Activated naive CD8-positive, alpha-beta T cell treated with anti-CD3 and anti-CD28 coated beads, Interleukin-2, amount 50 U/mL, for 24 hours (primary cell): ENCODE data around the gene KCNH3.
A peak's percentile ranks its signal among the peaks of the same experiment; 100 is the strongest.

Experiments used
- ATAC-seq: fragments of 150-1000 bp; cut with Tn5 transposase; one replicate; pipeline ENCODE4 v1.10.0; 2021
- DNase-seq: peaks from one replicate; pipeline ENCODE4 v3.0.0; 2021
- H3K27ac Mint-ChIP-seq: one replicate; pipeline ENCODE4 v1.8.0; 2021; ENCODE audit warnings: mild to moderate bottlenecking, mixed read lengths
- H3K27me3 Mint-ChIP-seq: one replicate; pipeline ENCODE4 v1.8.0; 2021; ENCODE audit warnings: mixed read lengths
- H3K36me3 Mint-ChIP-seq: one replicate; pipeline ENCODE4 v1.8.0; 2021; ENCODE audit warnings: low read depth, mixed read lengths
- H3K4me1 Mint-ChIP-seq: one replicate; pipeline ENCODE4 v1.8.0; 2021; ENCODE audit warnings: mixed read lengths
- H3K4me3 Mint-ChIP-seq: one replicate; pipeline ENCODE4 v1.8.0; 2021; ENCODE audit warnings: mild to moderate bottlenecking, moderate library complexity, mixed read lengths
- H3K9me3 Mint-ChIP-seq: one replicate; pipeline ENCODE4 v1.8.0; 2021; ENCODE audit warnings: mixed read lengths

The KCNH3 gene

DNA sequence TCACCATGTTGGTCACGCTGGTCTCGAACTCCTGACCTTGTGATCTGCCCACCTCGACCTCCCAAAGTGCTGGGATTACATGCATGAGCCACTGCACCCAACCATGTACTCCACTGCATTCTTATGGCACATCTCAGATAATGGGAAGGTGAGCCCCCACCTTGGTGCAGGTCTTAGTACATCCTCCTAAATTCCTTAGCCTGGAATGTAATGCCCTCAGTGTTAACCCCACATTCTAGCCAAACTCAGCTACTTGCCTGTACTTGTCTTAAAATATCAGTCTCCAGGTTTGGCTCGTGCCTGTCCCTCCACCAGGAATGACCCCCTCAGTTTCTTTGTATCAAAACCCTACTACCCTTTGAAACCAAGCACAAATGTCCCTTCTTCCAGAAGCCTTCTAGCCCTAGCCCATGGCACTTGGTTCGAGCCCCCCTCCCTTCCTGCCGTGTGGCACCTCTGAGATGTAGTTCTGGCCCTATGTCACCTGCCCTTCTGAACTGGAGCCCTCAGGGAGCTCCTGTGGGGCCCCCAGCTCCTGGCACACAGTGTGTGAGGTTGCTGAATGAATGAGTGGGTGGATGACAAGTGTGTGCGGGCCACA, 8.4 kb downstream of the KCNH3 start:
- Mint-ChIP-seq H3K4me1 (peaks cover 32% of the 10 kb centered on the region), H3K4me3 (no peak overlapping the region), H3K27ac (no peak overlapping the region), H3K9me3 (no peaks in the 10 kb centered on the region), H3K27me3 (peaks cover 22% of the 10 kb centered on the region), H3K36me3 (no peaks in the 10 kb centered on the region)
- ATAC-seq (peak; percentile 44), DNase-seq (no peak)

DNA sequence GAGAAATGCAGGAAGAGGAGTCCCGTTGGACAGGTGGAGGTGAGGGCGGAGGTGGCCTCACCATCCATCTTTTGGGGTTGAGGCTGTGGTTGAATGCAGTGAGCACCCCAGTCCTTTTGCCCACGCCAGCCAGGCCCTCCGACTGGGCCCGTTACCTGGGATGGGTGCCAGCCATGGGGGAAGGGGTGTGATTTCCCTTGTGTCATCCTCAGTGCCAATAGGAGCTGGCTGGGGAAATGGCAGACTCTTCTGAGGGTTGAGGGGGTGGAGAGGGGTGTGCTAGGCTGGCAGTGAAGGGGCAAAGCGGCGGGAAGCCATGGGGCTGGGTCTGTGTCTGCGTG, 9.6 kb downstream of the KCNH3 start:
- DNase-seq, result no peak
- Mint-ChIP-seq H3K9me3 (no peaks in the 10 kb centered on the region), H3K4me1 (peaks cover 29% of the 10 kb centered on the region), H3K4me3 (peak overlapping the region; percentile 80), H3K27me3 (peaks cover 22% of the 10 kb centered on the region), H3K36me3 (no peaks in the 10 kb centered on the region), H3K27ac (peak overlapping the region; percentile 68)
- ATAC-seq, result no peak

DNA sequence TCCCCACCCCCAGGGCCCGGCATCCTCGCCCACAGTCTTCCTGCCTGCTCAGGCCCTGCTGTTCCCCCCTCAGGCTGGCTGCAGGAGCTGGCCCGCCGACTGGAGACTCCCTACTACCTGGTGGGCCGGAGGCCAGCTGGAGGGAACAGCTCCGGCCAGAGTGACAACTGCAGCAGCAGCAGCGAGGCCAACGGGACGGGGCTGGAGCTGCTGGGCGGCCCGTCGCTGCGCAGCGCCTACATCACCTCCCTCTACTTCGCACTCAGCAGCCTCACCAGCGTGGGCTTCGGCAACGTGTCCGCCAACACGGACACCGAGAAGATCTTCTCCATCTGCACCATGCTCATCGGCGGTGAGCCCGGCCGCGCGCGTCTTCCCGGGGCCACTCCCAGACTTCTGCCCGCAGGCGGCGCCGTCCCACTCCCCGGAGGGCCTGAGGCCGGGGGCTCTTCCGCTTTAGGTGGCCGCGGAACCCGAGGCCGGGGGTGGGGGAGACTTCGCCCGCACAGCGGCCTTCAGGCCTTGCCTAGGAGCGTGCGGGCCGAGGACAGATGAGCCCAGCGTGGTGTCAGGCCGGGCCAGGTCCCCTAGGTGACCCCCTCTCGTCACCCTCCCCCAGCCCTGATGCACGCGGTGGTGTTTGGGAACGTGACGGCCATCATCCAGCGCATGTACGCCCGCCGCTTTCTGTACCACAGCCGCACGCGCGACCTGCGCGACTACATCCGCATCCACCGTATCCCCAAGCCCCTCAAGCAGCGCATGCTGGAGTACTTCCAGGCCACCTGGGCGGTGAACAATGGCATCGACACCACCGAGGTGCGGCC, 10.2 kb downstream of the KCNH3 start:
- peaks cover 27% of the 10 kb centered on the region for H3K4me1 Mint-ChIP-seq
- DNase-seq, result peak; percentile 47
- no peaks in the 10 kb centered on the region for H3K36me3 Mint-ChIP-seq
- H3K4me3 Mint-ChIP-seq, result peak overlapping the region; percentile 80
- peak overlapping the region; percentile 83 for H3K27ac Mint-ChIP-seq
- H3K9me3 Mint-ChIP-seq, result no peaks in the 10 kb centered on the region
- H3K27me3 Mint-ChIP-seq, result peaks cover 19% of the 10 kb centered on the region
- ATAC-seq, result peak; percentile 35

DNA sequence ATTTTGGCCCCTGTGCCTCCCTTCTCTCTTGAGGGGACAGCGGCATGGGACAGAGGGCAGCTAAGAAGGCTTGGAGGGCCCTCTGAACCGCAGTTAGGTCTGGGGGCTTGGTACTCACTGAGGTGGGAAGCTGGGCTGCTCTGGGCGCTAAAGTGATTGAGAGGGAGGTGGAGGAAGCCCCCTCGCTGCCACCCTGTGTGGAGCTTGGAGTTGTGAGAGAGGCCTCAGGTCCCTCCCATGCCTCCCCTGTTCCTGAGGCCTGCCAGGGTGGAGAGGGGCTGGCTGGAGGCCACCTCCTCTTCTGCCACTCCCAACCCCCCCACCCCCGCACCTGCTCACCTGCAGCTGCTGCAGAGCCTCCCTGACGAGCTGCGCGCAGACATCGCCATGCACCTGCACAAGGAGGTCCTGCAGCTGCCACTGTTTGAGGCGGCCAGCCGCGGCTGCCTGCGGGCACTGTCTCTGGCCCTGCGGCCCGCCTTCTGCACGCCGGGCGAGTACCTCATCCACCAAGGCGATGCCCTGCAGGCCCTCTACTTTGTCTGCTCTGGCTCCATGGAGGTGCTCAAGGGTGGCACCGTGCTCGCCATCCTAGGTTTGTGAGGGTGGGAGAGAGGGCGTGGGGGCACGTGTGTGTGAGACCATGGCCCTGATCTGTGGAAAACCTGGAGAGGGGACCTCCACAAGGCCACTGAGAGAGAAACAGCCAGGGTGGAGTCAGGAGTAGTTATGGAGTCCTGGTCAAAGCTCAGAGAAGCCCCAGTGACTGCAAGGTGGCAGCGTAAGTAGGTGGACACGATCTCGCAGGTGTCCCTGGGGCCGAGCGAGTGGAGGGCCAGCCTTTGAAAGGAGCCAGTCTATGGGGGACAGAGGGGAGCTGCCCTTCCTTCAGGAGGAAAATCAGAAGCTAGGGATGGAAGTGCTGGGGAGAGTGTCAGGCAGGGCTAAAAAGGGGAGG, 11.2 kb downstream of the KCNH3 start:
- Mint-ChIP-seq H3K27ac (no peak overlapping the region), H3K4me1 (peaks cover 23% of the 10 kb centered on the region), H3K9me3 (no peaks in the 10 kb centered on the region), H3K4me3 (peak overlapping the region; percentile 80), H3K36me3 (no peaks in the 10 kb centered on the region), H3K27me3 (peaks cover 19% of the 10 kb centered on the region)
- no peak for DNase-seq
- no peak for ATAC-seq

DNA sequence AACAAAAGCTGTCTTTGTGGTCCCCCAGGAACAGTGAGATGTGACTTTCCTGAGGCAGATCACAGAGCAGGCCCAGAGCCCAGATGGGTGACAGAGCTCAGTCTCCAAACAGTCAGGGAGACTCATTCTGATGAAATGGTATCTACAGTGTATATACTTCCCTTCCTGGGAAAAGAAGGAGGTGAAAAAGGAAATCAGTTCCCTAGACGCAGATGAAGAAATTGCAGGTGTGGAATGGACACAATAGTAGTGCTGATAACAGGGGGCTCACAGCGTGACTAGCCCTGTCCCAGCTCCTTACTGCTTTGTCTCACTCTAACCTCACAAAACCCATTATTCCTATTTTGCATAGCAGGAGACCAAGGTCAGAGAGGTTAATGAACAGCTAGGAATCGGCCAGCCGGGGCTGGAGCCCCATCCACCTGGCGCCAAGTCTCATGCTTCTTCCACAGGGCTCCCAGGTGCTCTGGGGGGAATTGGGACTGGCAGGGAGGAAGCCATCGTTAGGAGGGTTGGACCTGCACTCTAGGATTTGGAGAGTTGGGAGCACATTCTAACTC, 11.9 kb downstream of the KCNH3 start:
- ATAC-seq (no peak), DNase-seq (no peak)
- H3K9me3 Mint-ChIP-seq, result no peaks in the 10 kb centered on the region
- H3K36me3 Mint-ChIP-seq, result no peaks in the 10 kb centered on the region
- H3K4me1 Mint-ChIP-seq, result peaks cover 22% of the 10 kb centered on the region
- no peak overlapping the region for H3K4me3 Mint-ChIP-seq
- H3K27ac Mint-ChIP-seq, result no peak overlapping the region
- peaks cover 19% of the 10 kb centered on the region for H3K27me3 Mint-ChIP-seq

DNA sequence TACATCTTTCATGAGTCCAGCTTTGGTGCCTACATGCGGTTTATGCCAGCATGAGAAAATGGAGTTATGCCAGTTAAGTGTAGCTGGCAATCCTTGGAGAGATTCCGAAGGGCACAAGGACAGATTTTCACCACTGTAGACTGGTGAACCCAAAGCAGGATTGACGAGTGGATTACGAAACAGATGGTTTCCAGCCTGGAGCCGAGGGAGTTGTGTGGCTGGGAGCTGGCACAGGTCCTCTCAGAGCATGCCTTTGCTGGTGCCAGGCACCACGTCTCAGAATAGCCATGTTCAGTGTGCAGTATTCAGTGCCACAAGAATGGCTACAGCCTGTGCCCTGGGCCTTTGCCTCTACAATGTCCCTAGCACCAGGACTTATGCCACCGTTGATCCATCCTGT, 13.2 kb downstream of the KCNH3 start:
- H3K4me3 Mint-ChIP-seq, result no peak overlapping the region
- DNase-seq, result no peak

DNA sequence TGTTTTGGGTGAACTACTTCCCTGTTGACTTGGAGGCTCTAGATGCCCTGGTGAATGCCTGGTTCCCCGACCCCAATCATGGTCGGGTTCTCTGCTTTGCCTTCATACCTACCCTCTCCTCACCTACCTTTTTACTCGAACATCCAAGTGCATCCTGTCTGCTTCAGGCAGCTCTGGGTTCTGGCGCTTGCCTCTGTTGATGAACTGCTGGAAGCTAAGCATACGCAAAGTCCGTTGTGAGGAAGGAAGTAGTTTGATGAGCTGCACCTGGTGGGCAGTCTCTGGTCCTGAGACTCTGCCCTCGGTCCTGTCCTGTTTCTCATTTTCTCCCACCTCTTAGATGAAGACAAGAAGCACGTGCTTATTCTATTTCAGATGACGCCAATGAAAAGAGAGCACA, 13.6 kb downstream of the KCNH3 start:
- no peak for DNase-seq
- no peak for ATAC-seq
- no peak overlapping the region for H3K4me3 Mint-ChIP-seq
- no peaks in the 10 kb centered on the region for H3K36me3 Mint-ChIP-seq
- H3K27ac Mint-ChIP-seq, result no peak overlapping the region
- peaks cover 12% of the 10 kb centered on the region for H3K27me3 Mint-ChIP-seq
- H3K4me1 Mint-ChIP-seq, result peaks cover 18% of the 10 kb centered on the region
- H3K9me3 Mint-ChIP-seq, result no peaks in the 10 kb centered on the region

More for the DNA sequence above, 13.2 kb downstream of the KCNH3 start:
- no peak for ATAC-seq
- Mint-ChIP-seq H3K4me1 (peaks cover 22% of the 10 kb centered on the region), H3K27ac (no peak overlapping the region), H3K27me3 (peaks cover 16% of the 10 kb centered on the region), H3K9me3 (no peaks in the 10 kb centered on the region), H3K36me3 (no peaks in the 10 kb centered on the region)

DNA sequence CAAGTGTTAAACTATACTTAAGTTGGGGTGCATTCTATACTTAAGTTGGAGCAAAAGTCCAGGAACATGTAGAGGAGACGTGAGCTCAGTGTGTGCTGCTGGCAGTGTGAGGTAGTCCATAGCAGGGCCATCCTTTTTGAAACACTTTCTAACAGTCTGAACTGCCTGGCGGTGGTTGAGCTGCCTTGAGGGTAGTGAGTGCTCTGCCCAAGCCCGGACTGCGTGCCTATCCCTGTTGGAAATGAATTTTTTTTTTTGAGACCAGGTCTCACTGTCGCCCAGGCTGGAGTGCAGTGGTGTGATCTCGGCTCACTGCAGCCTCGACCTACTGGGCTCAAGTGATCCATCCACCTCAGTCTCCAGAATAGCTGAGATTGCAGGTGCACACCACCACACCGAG, 14.1 kb downstream of the KCNH3 start:
- Mint-ChIP-seq H3K27me3 (peaks cover 12% of the 10 kb centered on the region), H3K4me1 (peaks cover 15% of the 10 kb centered on the region), H3K4me3 (no peak overlapping the region), H3K36me3 (no peaks in the 10 kb centered on the region), H3K9me3 (no peaks in the 10 kb centered on the region), H3K27ac (no peak overlapping the region)
- no peak for DNase-seq
- ATAC-seq, result no peak

DNA sequence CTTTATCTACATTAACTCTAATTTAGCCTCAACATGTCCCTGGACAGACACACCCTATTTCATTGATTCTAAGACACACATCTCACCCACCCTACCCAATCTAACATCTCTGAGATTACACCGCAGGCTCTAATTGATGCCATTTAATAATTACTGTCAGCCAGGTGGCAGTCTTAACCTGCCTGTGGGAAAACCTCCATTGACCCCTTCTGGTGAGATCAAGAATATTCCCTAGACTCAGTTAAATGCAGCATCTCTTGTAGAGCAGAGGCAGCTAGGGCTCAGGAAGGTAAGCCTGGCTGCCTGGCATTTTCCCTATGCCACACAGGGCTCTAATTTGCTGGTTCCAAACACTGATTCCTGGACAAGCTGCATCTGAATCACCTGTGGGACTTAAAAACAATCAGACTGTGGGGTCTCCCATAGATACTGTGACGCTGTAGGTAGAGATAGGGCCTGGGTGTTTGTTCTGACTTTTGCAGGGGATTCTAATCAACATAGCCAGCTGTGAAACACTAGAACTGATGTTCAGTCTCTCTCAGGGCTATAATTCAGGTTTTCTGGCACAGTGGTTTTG, 14.8 kb downstream of the KCNH3 start:
- Mint-ChIP-seq H3K9me3 (no peaks in the 10 kb centered on the region), H3K4me3 (no peak overlapping the region), H3K27me3 (peaks cover 8% of the 10 kb centered on the region), H3K4me1 (peaks cover 8% of the 10 kb centered on the region), H3K27ac (no peak overlapping the region), H3K36me3 (peaks cover 2% of the 10 kb centered on the region)
- DNase-seq, result no peak
- ATAC-seq, result no peak

DNA sequence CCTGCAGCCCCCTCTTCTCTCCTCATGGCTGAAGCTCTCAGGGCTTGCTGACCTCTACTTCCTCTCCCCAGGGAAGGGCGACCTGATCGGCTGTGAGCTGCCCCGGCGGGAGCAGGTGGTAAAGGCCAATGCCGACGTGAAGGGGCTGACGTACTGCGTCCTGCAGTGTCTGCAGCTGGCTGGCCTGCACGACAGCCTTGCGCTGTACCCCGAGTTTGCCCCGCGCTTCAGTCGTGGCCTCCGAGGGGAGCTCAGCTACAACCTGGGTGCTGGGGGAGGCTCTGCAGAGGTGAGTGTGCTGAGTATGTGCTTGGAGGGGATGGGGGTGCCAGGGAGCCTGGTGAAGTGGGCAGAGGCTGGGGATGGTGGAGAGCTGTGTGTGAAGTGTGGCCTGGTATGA, 15.4 kb downstream of the KCNH3 start:
- H3K27ac Mint-ChIP-seq, result no peak overlapping the region
- peaks cover 6% of the 10 kb centered on the region for H3K27me3 Mint-ChIP-seq
- ATAC-seq (no peak), DNase-seq (no peak)
- H3K4me1 Mint-ChIP-seq, result peaks cover 5% of the 10 kb centered on the region
- H3K9me3 Mint-ChIP-seq, result no peaks in the 10 kb centered on the region
- H3K36me3 Mint-ChIP-seq, result peaks cover 7% of the 10 kb centered on the region
- no peak overlapping the region for H3K4me3 Mint-ChIP-seq

DNA sequence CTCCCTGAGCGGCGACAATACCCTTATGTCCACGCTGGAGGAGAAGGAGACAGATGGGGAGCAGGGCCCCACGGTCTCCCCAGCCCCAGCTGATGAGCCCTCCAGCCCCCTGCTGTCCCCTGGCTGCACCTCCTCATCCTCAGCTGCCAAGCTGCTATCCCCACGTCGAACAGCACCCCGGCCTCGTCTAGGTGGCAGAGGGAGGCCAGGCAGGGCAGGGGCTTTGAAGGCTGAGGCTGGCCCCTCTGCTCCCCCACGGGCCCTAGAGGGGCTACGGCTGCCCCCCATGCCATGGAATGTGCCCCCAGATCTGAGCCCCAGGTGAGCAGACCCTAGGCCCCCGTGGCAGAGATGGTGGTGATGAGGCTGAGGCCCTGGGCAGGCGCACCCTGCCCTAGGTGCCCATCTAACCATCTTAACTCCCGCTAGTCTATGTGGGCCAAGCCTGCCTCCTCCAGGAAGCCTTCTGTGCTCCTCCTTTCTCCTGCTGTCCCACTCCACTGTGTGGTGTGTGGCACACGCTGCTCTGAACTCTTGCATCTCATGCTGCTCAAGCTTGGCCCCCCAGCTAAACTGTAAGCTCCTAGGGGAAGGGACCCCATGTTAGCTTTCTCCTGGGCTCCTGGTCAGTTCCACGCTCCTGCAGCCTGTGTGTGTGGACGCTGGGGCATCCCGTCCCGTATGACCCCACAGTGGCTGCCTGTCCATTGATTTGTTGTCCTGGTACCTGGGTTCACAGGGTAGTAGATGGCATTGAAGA, 17.0 kb downstream of the KCNH3 start:
- ATAC-seq (no peak), DNase-seq (no peak)
- H3K4me1 Mint-ChIP-seq, result peaks cover 7% of the 10 kb centered on the region
- peaks cover 14% of the 10 kb centered on the region for H3K36me3 Mint-ChIP-seq
- no peaks in the 10 kb centered on the region for H3K9me3 Mint-ChIP-seq
- H3K27ac Mint-ChIP-seq, result no peak overlapping the region
- H3K27me3 Mint-ChIP-seq, result peaks cover under 1% of the 10 kb centered on the region
- H3K4me3 Mint-ChIP-seq, result no peak overlapping the region

DNA sequence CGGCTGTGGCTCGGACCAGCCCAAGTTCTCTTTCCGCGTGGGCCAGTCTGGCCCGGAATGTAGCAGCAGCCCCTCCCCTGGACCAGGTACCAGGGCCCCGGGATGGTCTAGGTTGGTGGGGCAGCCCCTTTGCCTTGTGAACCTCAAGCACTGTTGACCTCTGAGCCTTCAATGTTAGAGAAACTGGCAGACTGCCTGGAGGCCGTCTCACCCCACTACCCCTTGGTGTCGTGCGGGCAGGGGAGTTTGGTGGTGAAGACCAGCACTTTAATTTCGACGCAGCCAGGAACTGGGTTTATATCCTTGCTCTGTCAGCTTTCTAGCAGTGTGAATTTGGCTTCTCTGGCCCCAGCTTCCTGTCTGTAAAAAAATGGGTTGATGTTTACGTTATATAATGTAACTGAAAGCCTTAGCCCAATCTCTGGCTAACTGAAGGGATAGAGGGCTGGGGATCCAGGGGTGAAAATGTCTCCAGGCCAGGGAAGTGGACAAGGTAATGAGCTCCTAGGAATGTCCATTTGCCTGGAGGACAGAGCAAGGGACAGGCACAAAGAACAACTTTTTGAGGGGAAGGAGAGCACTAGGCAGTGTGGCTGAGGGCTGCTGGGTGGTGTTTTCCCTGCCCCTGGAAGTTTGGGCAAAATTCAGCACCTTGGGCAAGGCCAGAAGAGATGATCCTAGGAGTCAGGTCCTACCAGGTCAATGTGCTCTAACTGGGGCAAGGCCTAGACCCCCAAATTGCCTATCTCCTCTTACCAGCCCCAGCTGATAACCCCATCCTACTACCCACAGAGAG, 17.8 kb downstream of the KCNH3 start:
- ATAC-seq (no peak), DNase-seq (no peak)
- no peak overlapping the region for H3K4me3 Mint-ChIP-seq
- H3K4me1 Mint-ChIP-seq, result peaks cover 15% of the 10 kb centered on the region
- no peaks in the 10 kb centered on the region for H3K9me3 Mint-ChIP-seq
- H3K27me3 Mint-ChIP-seq, result no peaks in the 10 kb centered on the region
- H3K36me3 Mint-ChIP-seq, result peaks cover 15% of the 10 kb centered on the region
- H3K27ac Mint-ChIP-seq, result no peak overlapping the region
